Neural cell (in vitro differentiated cells): Measurements from ENCODE around the gene RPL18A. TPM values are rescaled to one million over a fixed set of nuclear protein-coding genes. Genes with fewer than 3 reads are reported as not detected.

Experiments used
- H2AFZ ChIP-seq: fragments of 200-600, 300-800 bp; sonication (generic), shearing (Covaris generic); 2 replicates; pipeline ENCODE4 v1.6.0; 2014; ENCODE audit warnings: low read depth, mild to moderate bottlenecking, antibody characterized with exemption, low read length, moderate library complexity
- H3F3A ChIP-seq: fragments of 200-600 bp; shearing (Covaris generic); 2 replicates; pipeline ENCODE4 v1.6.1; 2016; ENCODE audit warnings: mild to moderate bottlenecking, moderate library complexity, mixed read lengths, antibody characterized with exemption, low read length; ENCODE audit not compliant: insufficient read depth, poor library complexity, severe bottlenecking
- H3K27ac ChIP-seq: fragments of 200-600, 300-800 bp; sonication (generic), shearing (Covaris generic); 2 replicates; pipeline ENCODE4 v1.5.1; 2014; ENCODE audit warnings: mild to moderate bottlenecking, low read length, moderate library complexity
- H3K27me3 ChIP-seq: fragments of 300-800, 200-600 bp; sonication (generic), shearing (Covaris generic); 2 replicates; pipeline ENCODE4 v1.6.0; 2014; ENCODE audit warnings: mild to moderate bottlenecking, low read depth, low read length, moderate library complexity; ENCODE audit not compliant: insufficient read depth
- H3K36me3 ChIP-seq: fragments of 300-800, 200-600 bp; sonication (generic), shearing (Covaris generic); 2 replicates; pipeline ENCODE4 v1.5.1; 2014; ENCODE audit warnings: mild to moderate bottlenecking, antibody characterized with exemption, low read length, moderate library complexity; ENCODE audit not compliant: insufficient read depth
- H3K4me2 ChIP-seq: fragments of 300-800, 200-600 bp; sonication (generic), shearing (Covaris generic); 2 replicates; pipeline ENCODE4 v1.6.0; 2014; ENCODE audit warnings: mild to moderate bottlenecking, low read length
- H3K4me3 ChIP-seq: fragments of 300-800, 200-600 bp; sonication (generic), shearing (Covaris generic); 2 replicates; pipeline ENCODE4 v1.5.1; 2014; ENCODE audit warnings: mild to moderate bottlenecking, low read length, moderate library complexity
- H3K79me2 ChIP-seq: fragments of 200-600 bp; shearing (Covaris generic); replicated peaks from 2 replicates; pipeline ENCODE4 v1.6.0; 2014; ENCODE audit warnings: mild to moderate bottlenecking, low read length, moderate library complexity; ENCODE audit not compliant: insufficient read depth
- H3K9ac ChIP-seq: fragments of 300-800, 200-600 bp; sonication (generic), shearing (Covaris generic); 2 replicates; pipeline ENCODE4 v1.6.1; 2016; ENCODE audit warnings: mild to moderate bottlenecking, low read length, mixed read lengths
- H3K9me2 ChIP-seq: fragments of 200-600 bp; shearing (Covaris generic); 2 replicates; pipeline ENCODE4 v1.6.1; 2016; ENCODE audit warnings: mild to moderate bottlenecking, low read length, mixed read lengths; ENCODE audit not compliant: insufficient read depth
- H3K9me3 ChIP-seq: fragments of 200-600, 300-800 bp; sonication (generic), shearing (Covaris generic); 2 replicates; pipeline ENCODE4 v1.6.1; 2016; ENCODE audit warnings: mild to moderate bottlenecking, mixed run types, low read length, moderate library complexity, mixed read lengths
- H4K20me1 ChIP-seq: fragments of 200-600 bp; shearing (Covaris generic); 2 replicates; pipeline ENCODE4 v1.6.1; 2016; ENCODE audit warnings: mild to moderate bottlenecking, mixed run types; ENCODE audit not compliant: insufficient read depth
- CTCF ChIP-seq: fragments of 450-650 bp; IDR thresholded peaks from 2 replicates; pipeline ENCODE4 v1.5.1; 2014; ENCODE audit warnings: antibody characterized with exemption, mild to moderate bottlenecking, moderate library complexity; ENCODE audit not compliant: poor library complexity, severe bottlenecking
- EP300 ChIP-seq: fragments of 450-650 bp; conservative IDR thresholded peaks from 2 replicates; pipeline ENCODE4 v1.6.1; 2014; ENCODE audit warnings: antibody characterized with exemption, mild to moderate bottlenecking, moderate library complexity; ENCODE audit not compliant: poor library complexity, severe bottlenecking
- EZH2 ChIP-seq: fragments of 200-600, 300-800 bp; shearing (Covaris generic), sonication (generic); IDR thresholded peaks from 2 replicates; pipeline ENCODE4 v1.6.1; 2014; ENCODE audit warnings: antibody characterized with exemption, low read length, borderline replicate concordance, mild to moderate bottlenecking; ENCODE audit not compliant: insufficient read depth, poor library complexity, severe bottlenecking
- MXI1 ChIP-seq: fragments of 450-650 bp; conservative IDR thresholded peaks from 2 replicates; pipeline ENCODE4 v1.6.1; 2014; ENCODE audit warnings: antibody characterized with exemption, mild to moderate bottlenecking; ENCODE audit not compliant: poor library complexity, severe bottlenecking
- POLR2AphosphoS5 ChIP-seq: IDR thresholded peaks from 2 replicates; pipeline ENCODE4 v1.6.1; 2012
- RAD21 ChIP-seq: fragments of 450-650 bp; conservative IDR thresholded peaks from 2 replicates; pipeline ENCODE4 v1.6.1; 2014; ENCODE audit warnings: antibody characterized with exemption, mild to moderate bottlenecking, moderate library complexity
- REST ChIP-seq: IDR thresholded peaks from 2 replicates; pipeline ENCODE4 v1.6.1; 2012; ENCODE audit warnings: borderline replicate concordance
- SMC3 ChIP-seq: fragments of 450-650 bp; conservative IDR thresholded peaks from 2 replicates; pipeline ENCODE4 v1.6.1; 2014; ENCODE audit warnings: antibody characterized with exemption, mild to moderate bottlenecking, moderate library complexity; ENCODE audit not compliant: poor library complexity
- TAF1 ChIP-seq: IDR thresholded peaks from 2 replicates; pipeline ENCODE4 v1.6.1; 2012; ENCODE audit warnings: low read depth
- polyA plus RNA-seq: library from polyadenylated mRNA; depleted of rRNA; stranded (reverse); fragments of >200 nt; gene quantifications from 2 replicates; pipeline ENCODE4 v1.2.3, GENCODE V29; 2014

Gene RPL18A
- polyA plus RNA-seq, 1 donor from 2014 or later, result 681 TPM

GRCh38 chr19:17811681-17812080 is 48.0 kb upstream of the RPL18A start:
- Histone ChIP-seq H3K9me2 (no peaks in the 10 kb centered on the region), H3K36me3 (no peaks in the 10 kb centered on the region), H3K4me2 (no peak overlapping the region), H3K4me3 (no peak overlapping the region), H2AFZ (no peak overlapping the region), H3K9ac (no peak overlapping the region), H3K79me2 (no peaks in the 10 kb centered on the region), H3K9me3 (no peaks in the 10 kb centered on the region), H3F3A (no peaks in the 10 kb centered on the region), H4K20me1 (no peaks in the 10 kb centered on the region), H3K27me3 (no peaks in the 10 kb centered on the region), H3K27ac (no peak overlapping the region)
- TF ChIP-seq EZH2, result no peak

GRCh38 chr19:17812099-17812498 is 47.6 kb upstream of the RPL18A start:
- Histone ChIP-seq H3K9me2 (no peaks in the 10 kb centered on the region), H3K9me3 (no peaks in the 10 kb centered on the region), H3K9ac (no peak overlapping the region), H4K20me1 (no peaks in the 10 kb centered on the region), H3K27me3 (no peaks in the 10 kb centered on the region), H3F3A (no peaks in the 10 kb centered on the region), H2AFZ (no peak overlapping the region), H3K4me2 (no peak overlapping the region), H3K4me3 (no peak overlapping the region), H3K27ac (no peak overlapping the region), H3K36me3 (no peaks in the 10 kb centered on the region), H3K79me2 (no peaks in the 10 kb centered on the region)
- TF ChIP-seq RAD21 (no peak), REST (no peak), CTCF (no peak), MXI1 (no peak), POLR2AphosphoS5 (no peak), EP300 (no peak), SMC3 (no peak), EZH2 (no peak), TAF1 (no peak)
